ENCODE results near the gene GPBP1.

Gene GPBP1

GRCh38 chr5:57219386-57219785 lies 45.5 kb downstream of the GPBP1 start:
- no peak overlapping the region for H3K27ac ChIP-seq
- TF ChIP-seq CTCF (conservative IDR thresholded peaks at IDR 0.05): no peak

GRCh38 chr5:57221049-57221568 lies 47.2 kb downstream of the GPBP1 start:
- no peak overlapping the region for H3K27ac ChIP-seq
- TF ChIP-seq CTCF (conservative IDR thresholded peaks at IDR 0.05): peak; percentile 89

GRCh38 chr5:57225553-57225952 lies 51.7 kb downstream of the GPBP1 start:
- no peak overlapping the region for H3K27ac ChIP-seq
- TF ChIP-seq CTCF (conservative IDR thresholded peaks at IDR 0.05): no peak

- no peak overlapping the region for H3K27ac ChIP-seq
- no peak for TF ChIP-seq CTCF (conservative IDR thresholded peaks at IDR 0.05)
Measured at GRCh38 chr5:57229313-57229712, 55.5 kb downstream of the GPBP1 start.

GRCh38 chr5:57231607-57232006 lies 57.7 kb downstream of the GPBP1 start:
- no peak for TF ChIP-seq CTCF (conservative IDR thresholded peaks at IDR 0.05)
- H3K27ac ChIP-seq: no peak overlapping the region

- no peak for TF ChIP-seq CTCF (conservative IDR thresholded peaks at IDR 0.05)
- H3K27ac ChIP-seq: no peak overlapping the region
Measured at GRCh38 chr5:57232293-57233033, 58.6 kb downstream of the GPBP1 start.

- H3K27ac ChIP-seq: no peak overlapping the region
- TF ChIP-seq CTCF (conservative IDR thresholded peaks at IDR 0.05): no peak
Measured at GRCh38 chr5:57243286-57244137, 69.7 kb downstream of the GPBP1 start.
